GM18868 (cell line): Measurements from ENCODE around the gene AKR7A2.

Experiments used
- ATAC-seq: cut with Tn5 transposase; IDR thresholded peaks from one replicate; pipeline ENCODE4 v1.9.1; 2021; ENCODE audit warnings: mild to moderate bottlenecking, moderate library complexity; ENCODE audit not compliant: unreplicated experiment

Gene AKR7A2

GRCh38 chr1:19325958-19326747, 14.2 kb upstream of the AKR7A2 start:
- ATAC-seq, result no peak

GRCh38 chr1:19325368-19325957, 13.5 kb upstream of the AKR7A2 start:
- no peak for ATAC-seq

GRCh38 chr1:19324665-19324990, 12.7 kb upstream of the AKR7A2 start:
- ATAC-seq, result no peak

- ATAC-seq, result no peak
Measured at GRCh38 chr1:19323987-19324664, 12.2 kb upstream of the AKR7A2 start.

GRCh38 chr1:19322481-19322880, 10.5 kb upstream of the AKR7A2 start:
- ATAC-seq, result no peak

GRCh38 chr1:19321071-19321470, 9.1 kb upstream of the AKR7A2 start:
- ATAC-seq, result no peak

GRCh38 chr1:19319196-19319595, 7.3 kb upstream of the AKR7A2 start:
- no peak for ATAC-seq

GRCh38 chr1:19317126-19317910, 5.4 kb upstream of the AKR7A2 start:
- no peak for ATAC-seq

- ATAC-seq, result peak; percentile 34
Measured at GRCh38 chr1:19315378-19316198, 3.6 kb upstream of the AKR7A2 start.

- no peak for ATAC-seq
Measured at GRCh38 chr1:19313961-19314882, 2.3 kb upstream of the AKR7A2 start.

- no peak for ATAC-seq
Measured at GRCh38 chr1:19313636-19313959, 1.7 kb upstream of the AKR7A2 start.

GRCh38 chr1:19312782-19313635, 1.1 kb upstream of the AKR7A2 start:
- no peak for ATAC-seq

GRCh38 chr1:19311503-19311930, 427 bp downstream of the AKR7A2 start:
- ATAC-seq, result peak; percentile 5

GRCh38 chr1:19310720-19311502, 1.0 kb downstream of the AKR7A2 start:
- no peak for ATAC-seq

- ATAC-seq, result no peak
Measured at GRCh38 chr1:19310061-19310460, 1.9 kb downstream of the AKR7A2 start.

GRCh38 chr1:19309123-19309813, 2.7 kb downstream of the AKR7A2 start:
- no peak for ATAC-seq

GRCh38 chr1:19308509-19308907, 3.4 kb downstream of the AKR7A2 start:
- no peak for ATAC-seq
